HepG2 (cell line): ENCODE data around the gene NCAPG. TPM values are rescaled to one million over a fixed set of nuclear protein-coding genes. Genes with fewer than 3 reads are reported as not detected.

Experiments
- ATAC-seq: fragments of 200-7000 bp; cut with Tn5 transposase; 3 replicates; pipeline ENCODE4 v1.9.1; 2020; ENCODE audit warnings: mild to moderate bottlenecking, moderate library complexity
- BruUV-seq: library from RNA; stranded (reverse); fragments of 400-500 nt; replicated peaks from 2 replicates; lab custom pipeline; 2021; lab: Mats Ljungman, UMichigan
- CTCF ChIA-PET: fragments of 300-600 bp; formaldehyde crosslinking; extraction: SDS; loops from one replicate; lab custom pipeline; 2021; ENCODE audit warnings: low total read pairs, inconsistent platforms, low intra/inter-chr PET ratio; lab: Yijun Ruan, JAX
- POLR2A ChIA-PET: fragments of 350-600 bp; sonication (Branson Sonifier 250); formaldehyde crosslinking; loops from one replicate; lab custom pipeline; 2020; ENCODE audit warnings: antibody characterized with exemption, inconsistent platforms; lab: Yijun Ruan, JAX
- DNase-seq: peaks from one replicate; pipeline ENCODE4 v3.0.0-alpha.2; 2015; ENCODE audit warnings: low spot score
- FAIRE-seq: peaks from 3 replicates; lab custom pipeline; 2011; peaks lifted over from hg19 to GRCh38; lab: Jason Lieb, UNC
- H2AFZ ChIP-seq: one replicate; pipeline ENCODE4 v1.6.1; 2011; ENCODE audit warnings: low read length, inconsistent platforms
- H3K27ac ChIP-seq: fragments of 300-600 bp; 3 replicates; pipeline ENCODE4 v1.8.0; 2011; ENCODE audit warnings: mixed run types, mild to moderate bottlenecking, mixed read lengths, low read length, inconsistent platforms; ENCODE audit not compliant: insufficient read depth; ENCODE audit errors: extremely low read length
- H3K27me3 ChIP-seq, 2 experiments: fragments of 200-600 bp in 1 of 2; 2 replicates in 1 of 2; 3 replicates in 1 of 2; pipeline versions ENCODE4 v1.6.0 to v1.8.0; 2011; ENCODE audit warnings: low read length in 2 of 2, mild to moderate bottlenecking in 2 of 2, moderate library complexity in 2 of 2, inconsistent platforms in 1 of 2; ENCODE audit not compliant: insufficient read depth in 2 of 2, control insufficient read depth in 1 of 2
- H3K36me3 ChIP-seq, 2 experiments: fragments of 200-600 bp in 1 of 2; replicated peaks in 1 of 2; 2 replicates in 1 of 2; 3 replicates in 1 of 2; pipeline versions ENCODE4 v1.5.1 to v1.8.0; 2011; ENCODE audit warnings: low read length in 2 of 2, inconsistent platforms in 1 of 2; ENCODE audit not compliant: insufficient read depth in 2 of 2, control insufficient read depth in 1 of 2
- H3K4me1 ChIP-seq: 2 replicates; pipeline ENCODE4 v1.5.1; 2012; ENCODE audit warnings: low read length, inconsistent platforms; ENCODE audit not compliant: insufficient read depth
- H3K4me2 ChIP-seq: 2 replicates; pipeline ENCODE4 v1.6.0; 2011; ENCODE audit warnings: low read depth, low read length, inconsistent platforms
- H3K4me3 ChIP-seq, 3 experiments: fragments of 200-600 bp in 1 of 3; sonication (generic), shearing (Covaris generic) in 1 of 3; replicated peaks in 1 of 3; 2 replicates each; pipeline ENCODE4 v1.5.1; 2011 to 2016; ENCODE audit warnings: low read length in 3 of 3, inconsistent platforms in 2 of 3, low read depth in 2 of 3, mild to moderate bottlenecking in 2 of 3, control low read depth in 1 of 3, mixed read lengths in 1 of 3; ENCODE audit not compliant: insufficient read depth in 1 of 3
- H3K79me2 ChIP-seq: one replicate; pipeline ENCODE4 v1.6.1; 2011; ENCODE audit warnings: low read length, inconsistent platforms; ENCODE audit not compliant: insufficient read depth
- H3K9ac ChIP-seq: 2 replicates; pipeline ENCODE4 v1.6.0; 2011; ENCODE audit warnings: mild to moderate bottlenecking, low read depth, low read length, inconsistent platforms; ENCODE audit not compliant: insufficient read depth
- H3K9me3 ChIP-seq: 2 replicates; pipeline ENCODE4 v1.5.1; 2012; ENCODE audit warnings: mild to moderate bottlenecking, low read length
- H4K20me1 ChIP-seq: 2 replicates; pipeline ENCODE4 v1.6.0; 2011; ENCODE audit warnings: inconsistent platforms, mild to moderate bottlenecking, low read length, moderate library complexity; ENCODE audit not compliant: insufficient read depth
- ARNT ChIP-seq: fragments of 450-650 bp; IDR thresholded peaks from 2 replicates; pipeline ENCODE4 v1.6.1; 2017
- ASH2L ChIP-seq: fragments of 300-600, 200-600 bp; sonication (generic); IDR thresholded peaks from 2 replicates; pipeline ENCODE4 v1.7.0; 2017; ENCODE audit warnings: low read depth, mild to moderate bottlenecking, moderate library complexity, mixed read lengths, low read length; ENCODE audit not compliant: insufficient read length
- BORCS8-MEF2B ChIP-seq: sonication (generic); formaldehyde crosslinking; IDR thresholded peaks from 2 replicates; pipeline ENCODE4 v1.8.0; 2022; ENCODE audit warnings: mild to moderate bottlenecking, missing genetic modification reagents
- CBX2 ChIP-seq, 2 experiments: fragments of 200-600 bp in 1 of 2; sonication (generic); formaldehyde crosslinking in 1 of 2; IDR thresholded peaks; 2 replicates each; pipeline versions ENCODE4 v1.7.0 to v1.8.1; 2018 to 2022; ENCODE audit warnings: low read depth in 2 of 2, low read length in 1 of 2, mild to moderate bottlenecking in 1 of 2, missing genetic modification reagents in 1 of 2
- ESRRA ChIP-seq: sonication (generic); formaldehyde crosslinking; IDR thresholded peaks from 2 replicates; pipeline ENCODE4 v1.5.1; 2020; ENCODE audit warnings: mild to moderate bottlenecking, low read depth, missing genetic modification reagents
- GTF3A ChIP-seq: sonication (generic); formaldehyde crosslinking; conservative IDR thresholded peaks from 2 replicates; pipeline ENCODE4 v1.4.0; 2020; ENCODE audit warnings: mild to moderate bottlenecking, missing genetic modification reagents
- RBM22 ChIP-seq: fragments of 200-400 bp; formaldehyde crosslinking; optimal IDR thresholded peaks from 2 replicates; pipeline ENCODE3; 2017; ENCODE audit warnings: mild to moderate bottlenecking, low read length, moderate library complexity
- SP5 ChIP-seq: IDR thresholded peaks from 2 replicates; pipeline ENCODE4 v1.6.1; 2016; ENCODE audit warnings: low read depth, borderline replicate concordance
- SPEN ChIP-seq: sonication (generic); formaldehyde crosslinking; IDR thresholded peaks from 2 replicates; pipeline ENCODE4 v1.5.1; 2020; ENCODE audit warnings: low read depth, mild to moderate bottlenecking, missing genetic modification reagents
- ZBTB3 ChIP-seq: sonication (generic); formaldehyde crosslinking; IDR thresholded peaks from 2 replicates; pipeline ENCODE4 v1.4.0; 2020; ENCODE audit warnings: low read depth, mild to moderate bottlenecking, moderate library complexity, missing genetic modification reagents, borderline replicate concordance
- ZFY ChIP-seq: sonication (generic); formaldehyde crosslinking; IDR thresholded peaks from 2 replicates; pipeline ENCODE4 v1.4.0; 2020; ENCODE audit warnings: missing genetic modification reagents
- ZMAT3 ChIP-seq: sonication (generic); formaldehyde crosslinking; conservative IDR thresholded peaks from 2 replicates; pipeline ENCODE4 v1.7.0; 2021; ENCODE audit warnings: missing genetic modification reagents
- ZNF432 ChIP-seq: sonication (generic); formaldehyde crosslinking; IDR thresholded peaks from 2 replicates; pipeline ENCODE4 v1.5.0; 2020; ENCODE audit warnings: missing genetic modification reagents, mild to moderate bottlenecking, borderline replicate concordance
- ZNF562 ChIP-seq: sonication (generic); formaldehyde crosslinking; IDR thresholded peaks from 2 replicates; pipeline ENCODE4 v1.8.0; 2022; ENCODE audit warnings: missing genetic modification reagents, borderline replicate concordance
- ZNF570 ChIP-seq: sonication (generic); formaldehyde crosslinking; IDR thresholded peaks from 2 replicates; pipeline ENCODE4 v1.4.0; 2020; ENCODE audit warnings: mild to moderate bottlenecking, missing genetic modification reagents, borderline replicate concordance
- WGBS: methylation state at CpG from one replicate; pipeline ENCODE4 v1.1.6; 2017; ENCODE audit warnings: low lambda C conversion rate; 5-methylcytosine and 5-hydroxymethylcytosine counted together
- in situ Hi-C: cut with HindIII; loops from 2 replicates; pipeline ENCODE4 v1.10.0; 2017; ENCODE audit warnings: low pct_unique_long_range_greater_than_20kb; ENCODE audit not compliant: extremely low pct_ligation_motif_present
- intact Hi-C: fragments of 100-400 bp; cut with micrococcal nuclease; formaldehyde crosslinking; loops from one replicate; pipeline ENCODE4 v1.10.0; 2022; ENCODE audit not compliant: unreplicated experiment
- polyA plus RNA-seq, 8 experiments: library from polyadenylated mRNA; depleted of rRNA in 3 of 8; stranded (reverse) in 7 of 8; unstranded in 1 of 8; fragments of >200 nt; fragmentation: Illumina TruSeq in 4 of 8; extraction: Trizol in 4 of 8; gene quantifications; 2 replicates each; pipeline versions ENCODE4 v1.2.1 to v1.2.3, GENCODE V29; 2011 to 2016; ENCODE audit warnings: low read depth in 4 of 8, missing spikeins in 1 of 8, mixed read lengths in 1 of 8; ENCODE audit not compliant: insufficient read depth in 1 of 8
- total RNA-seq, 5 experiments: library from RNA; depleted of rRNA; stranded (reverse); fragments of >200 nt; fragmentation: Illumina TruSeq; extraction: Trizol; gene quantifications; 2 replicates each; pipeline ENCODE4 v1.2.3, GENCODE V29; 2016; ENCODE audit warnings: low read depth in 1 of 5
- TF ChIP-seq, protein P1 (sequence below): IDR thresholded peaks from 2 replicates; pipeline ENCODE4 v1.6.1; 2016; ENCODE audit warnings: low read depth, borderline replicate concordance
- TF ChIP-seq, protein P2 (sequence below): IDR thresholded peaks from 2 replicates; pipeline ENCODE4 v1.6.1; 2016; ENCODE audit warnings: missing compliant biosample characterization, missing genetic modification reagents, borderline replicate concordance

NCAPG gene
- total and polyA plus RNA-seq, 2 of the 13 experiments (the other 11 are each of a cell fraction or from before 2014, with no cell fraction given), result 14.8 to 61.9 TPM

DNA sequence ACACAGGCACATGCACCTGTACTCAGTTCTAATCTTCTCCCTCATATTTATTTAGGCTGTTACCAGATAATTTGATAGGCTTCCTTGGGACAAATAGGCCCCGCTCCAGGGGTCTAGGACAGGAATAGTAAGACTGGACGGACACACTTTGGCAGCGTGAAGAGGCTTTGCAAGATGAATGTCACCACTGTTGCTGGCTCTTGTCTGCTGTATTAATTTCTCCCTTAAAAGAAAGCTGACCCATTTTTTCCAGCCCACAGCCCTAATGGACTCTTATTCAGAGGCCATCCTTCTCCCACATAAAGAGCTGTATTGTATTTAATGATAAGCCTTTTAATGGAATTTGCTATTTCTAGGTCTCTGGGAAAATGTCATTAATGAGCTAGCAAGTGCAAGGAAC lies 47.4 kb upstream of the NCAPG start:
- ChIA-PET CTCF (no interaction called here), POLR2A (no interaction called here)
- no peaks in the 10 kb centered on the region for H3K9me3 ChIP-seq
- no peak overlapping the region for H3K27ac ChIP-seq
- intact Hi-C loops (no loop called here), in situ Hi-C loops (no loop called here)
- peaks cover 0 to 5% of the 10 kb centered on the region in 2 experiments; a peak in 1 of 5 replicates for H3K27me3 ChIP-seq
- ATAC-seq (no peak), FAIRE-seq (no peak), DNase-seq (no peak)
- WGBS, result 80% methylated on average over 1 of the region's 3 CpGs
- TF ChIP-seq, protein P1, sequence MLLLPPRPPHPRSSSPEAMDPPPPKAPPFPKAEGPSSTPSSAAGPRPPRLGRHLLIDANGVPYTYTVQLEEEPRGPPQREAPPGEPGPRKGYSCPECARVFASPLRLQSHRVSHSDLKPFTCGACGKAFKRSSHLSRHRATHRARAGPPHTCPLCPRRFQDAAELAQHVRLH (CRISPR knock-in tag), result no peak
- TF ChIP-seq ZBTB3 (CRISPR knock-in tag) (no peak), ARNT (no peak), ASH2L (no peak), ZFY (no peak), GTF3A (CRISPR knock-in tag) (no peak), SP5 (CRISPR knock-in tag) (no peak), ZNF562 (CRISPR knock-in tag) (no peak), ESRRA (CRISPR knock-in tag) (no peak)
- no peaks in the 10 kb centered on the region for H3K4me1 ChIP-seq
- no peak overlapping the region for H3K9ac ChIP-seq
- no peaks in the 10 kb centered on the region for H4K20me1 ChIP-seq
- no peak overlapping the region for H2AFZ ChIP-seq
- H3K79me2 ChIP-seq, result no peaks in the 10 kb centered on the region
- no peak overlapping the region for H3K4me3 ChIP-seq
- H3K36me3 ChIP-seq, result no peaks in the 10 kb centered on the region
- H3K4me2 ChIP-seq, result no peak overlapping the region
- BruUV-seq, result no TSS peak

GRCh38 chr4:17763931-17764330 lies 46.8 kb upstream of the NCAPG start:
- no peak overlapping the region for H3K27ac ChIP-seq
- peaks cover 0 to 5% of the 10 kb centered on the region in 2 experiments; a peak in 2 of 5 replicates for H3K27me3 ChIP-seq
- FAIRE-seq (no peak), DNase-seq (no peak), ATAC-seq (no peak)
- CTCF ChIA-PET, result no interaction called here
- BruUV-seq, result no TSS peak
- H3K4me3 ChIP-seq, result no peak overlapping the region
- intact Hi-C loops (no loop called here), in situ Hi-C loops (no loop called here)
- H3K4me2 ChIP-seq, result no peak overlapping the region
- 5% methylated on average over 5 of the region's 5 CpGs for WGBS
- POLR2A ChIA-PET, result no interaction called here
- no peaks in the 10 kb centered on the region for H3K36me3 ChIP-seq
- no peaks in the 10 kb centered on the region for H3K4me1 ChIP-seq
- H2AFZ ChIP-seq, result no peak overlapping the region
- no peaks in the 10 kb centered on the region for H4K20me1 ChIP-seq
- H3K79me2 ChIP-seq, result no peaks in the 10 kb centered on the region
- H3K9me3 ChIP-seq, result no peaks in the 10 kb centered on the region
- H3K9ac ChIP-seq, result no peak overlapping the region
- TF ChIP-seq, protein P2, sequence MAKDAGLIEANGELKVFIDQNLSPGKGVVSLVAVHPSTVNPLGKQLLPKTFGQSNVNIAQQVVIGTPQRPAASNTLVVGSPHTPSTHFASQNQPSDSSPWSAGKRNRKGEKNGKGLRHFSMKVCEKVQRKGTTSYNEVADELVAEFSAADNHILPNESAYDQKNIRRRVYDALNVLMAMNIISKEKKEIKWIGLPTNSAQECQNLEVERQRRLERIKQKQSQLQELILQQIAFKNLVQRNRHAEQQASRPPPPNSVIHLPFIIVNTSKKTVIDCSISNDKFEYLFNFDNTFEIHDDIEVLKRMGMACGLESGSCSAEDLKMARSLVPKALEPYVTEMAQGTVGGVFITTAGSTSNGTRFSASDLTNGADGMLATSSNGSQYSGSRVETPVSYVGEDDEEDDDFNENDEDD, result no peak
- TF ChIP-seq BORCS8-MEF2B (no peak), SPEN (CRISPR knock-in tag) (no peak), RBM22 (no peak), ZMAT3 (CRISPR knock-in tag) (no peak), ZNF432 (CRISPR knock-in tag) (no peak), ZNF570 (CRISPR knock-in tag) (no peak), CBX2 (IDR thresholded peaks at IDR 0.05; ENCODE audit: low read depth, low read length) (no peak), CBX2 (CRISPR knock-in tag; IDR thresholded peaks at IDR 0.05; ENCODE audit: low read depth) (no peak)
